ENCODE measurements around the gene RNF114. TPM values are rescaled to one million over a fixed set of nuclear protein-coding genes. Genes with fewer than 3 reads are reported as not detected.

The RNF114 gene
- total RNA-seq, 1 experiment from 2014 or later: 88.1 TPM

DNA sequence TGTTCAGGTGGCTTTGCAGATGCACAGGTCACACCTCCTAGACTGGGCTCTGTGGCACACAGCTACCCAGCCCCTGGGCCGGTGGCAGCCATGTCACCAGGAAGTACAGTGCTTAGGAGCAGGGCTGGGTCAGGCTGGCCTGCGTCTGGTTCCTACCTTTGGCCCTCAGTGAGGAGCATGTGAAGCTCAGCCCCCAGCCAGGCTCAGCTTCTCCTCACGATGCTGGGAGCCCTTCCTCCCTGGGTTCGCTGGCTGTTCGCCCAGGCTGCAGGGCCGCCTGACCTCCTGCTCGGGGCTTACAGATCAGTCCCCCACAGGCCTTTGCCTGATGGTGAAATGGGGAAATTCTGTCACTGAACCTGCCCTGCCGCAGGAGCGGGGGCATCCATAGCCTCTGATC lies 43.9 kb upstream of the RNF114 start:
- Mint-ChIP-seq H3K4me3 (no peak overlapping the region), H3K9me3 (no peaks in the 10 kb centered on the region), H3K27me3 (ENCODE audit: low read depth) (no peaks in the 10 kb centered on the region), H3K4me1 (peaks cover 34% of the 10 kb centered on the region), H3K36me3 (no peaks in the 10 kb centered on the region), H3K27ac (no peak overlapping the region)
- ChIA-PET CTCF (interaction anchor here (0.7 to 4.3 kb wide), 5 partner anchors 18 to 350 kb away, joined by 3 to 31 read pairs (median 4); no protein-coding TSS in a partner anchor), POLR2A (no interaction called here)
- no peak for DNase-seq (ENCODE audit: low spot score)
- no peak for ATAC-seq
- TF ChIP-seq OVOL2 (CRISPR knock-in tag; IDR thresholded peaks at IDR 0.05; ENCODE audit: borderline replicate concordance) (no peak), ZNF317 (CRISPR knock-in tag; IDR thresholded peaks at IDR 0.05; ENCODE audit: borderline replicate concordance, low read depth) (no peak), CBFB (CRISPR knock-in tag; IDR thresholded peaks at IDR 0.05; ENCODE audit: low read depth) (no peak), KAT7 (CRISPR knock-in tag; IDR thresholded peaks at IDR 0.05; ENCODE audit: borderline replicate concordance) (no peak), MXD4 (CRISPR knock-in tag; IDR thresholded peaks at IDR 0.05; ENCODE audit: borderline replicate concordance) (no peak), NR2C2 (CRISPR knock-in tag; IDR thresholded peaks at IDR 0.05) (no peak)
- TF ChIP-seq, protein P1, sequence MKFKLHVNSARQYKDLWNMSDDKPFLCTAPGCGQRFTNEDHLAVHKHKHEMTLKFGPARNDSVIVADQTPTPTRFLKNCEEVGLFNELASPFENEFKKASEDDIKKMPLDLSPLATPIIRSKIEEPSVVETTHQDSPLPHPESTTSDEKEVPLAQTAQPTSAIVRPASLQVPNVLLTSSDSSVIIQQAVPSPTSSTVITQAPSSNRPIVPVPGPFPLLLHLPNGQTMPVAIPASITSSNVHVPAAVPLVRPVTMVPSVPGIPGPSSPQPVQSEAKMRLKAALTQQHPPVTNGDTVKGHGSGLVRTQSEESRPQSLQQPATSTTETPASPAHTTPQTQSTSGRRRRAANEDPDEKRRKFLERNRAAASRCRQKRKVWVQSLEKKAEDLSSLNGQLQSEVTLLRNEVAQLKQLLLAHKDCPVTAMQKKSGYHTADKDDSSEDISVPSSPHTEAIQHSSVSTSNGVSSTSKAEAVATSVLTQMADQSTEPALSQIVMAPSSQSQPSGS (CRISPR knock-in tag; IDR thresholded peaks at IDR 0.05; ENCODE audit: borderline replicate concordance, low read depth): no peak
- TF ChIP-seq, protein P2, sequence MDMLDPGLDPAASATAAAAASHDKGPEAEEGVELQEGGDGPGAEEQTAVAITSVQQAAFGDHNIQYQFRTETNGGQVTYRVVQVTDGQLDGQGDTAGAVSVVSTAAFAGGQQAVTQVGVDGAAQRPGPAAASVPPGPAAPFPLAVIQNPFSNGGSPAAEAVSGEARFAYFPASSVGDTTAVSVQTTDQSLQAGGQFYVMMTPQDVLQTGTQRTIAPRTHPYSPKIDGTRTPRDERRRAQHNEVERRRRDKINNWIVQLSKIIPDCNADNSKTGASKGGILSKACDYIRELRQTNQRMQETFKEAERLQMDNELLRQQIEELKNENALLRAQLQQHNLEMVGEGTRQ (CRISPR knock-in tag; IDR thresholded peaks at IDR 0.05): no peak
- TF ChIP-seq, protein P3, sequence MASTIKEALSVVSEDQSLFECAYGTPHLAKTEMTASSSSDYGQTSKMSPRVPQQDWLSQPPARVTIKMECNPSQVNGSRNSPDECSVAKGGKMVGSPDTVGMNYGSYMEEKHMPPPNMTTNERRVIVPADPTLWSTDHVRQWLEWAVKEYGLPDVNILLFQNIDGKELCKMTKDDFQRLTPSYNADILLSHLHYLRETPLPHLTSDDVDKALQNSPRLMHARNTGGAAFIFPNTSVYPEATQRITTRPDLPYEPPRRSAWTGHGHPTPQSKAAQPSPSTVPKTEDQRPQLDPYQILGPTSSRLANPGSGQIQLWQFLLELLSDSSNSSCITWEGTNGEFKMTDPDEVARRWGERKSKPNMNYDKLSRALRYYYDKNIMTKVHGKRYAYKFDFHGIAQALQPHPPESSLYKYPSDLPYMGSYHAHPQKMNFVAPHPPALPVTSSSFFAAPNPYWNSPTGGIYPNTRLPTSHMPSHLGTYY (CRISPR knock-in tag; IDR thresholded peaks at IDR 0.05): no peak
- TF ChIP-seq, protein P4, sequence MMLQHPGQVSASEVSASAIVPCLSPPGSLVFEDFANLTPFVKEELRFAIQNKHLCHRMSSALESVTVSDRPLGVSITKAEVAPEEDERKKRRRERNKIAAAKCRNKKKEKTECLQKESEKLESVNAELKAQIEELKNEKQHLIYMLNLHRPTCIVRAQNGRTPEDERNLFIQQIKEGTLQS (CRISPR knock-in tag; conservative IDR thresholded peaks at IDR 0.05): no peak

DNA sequence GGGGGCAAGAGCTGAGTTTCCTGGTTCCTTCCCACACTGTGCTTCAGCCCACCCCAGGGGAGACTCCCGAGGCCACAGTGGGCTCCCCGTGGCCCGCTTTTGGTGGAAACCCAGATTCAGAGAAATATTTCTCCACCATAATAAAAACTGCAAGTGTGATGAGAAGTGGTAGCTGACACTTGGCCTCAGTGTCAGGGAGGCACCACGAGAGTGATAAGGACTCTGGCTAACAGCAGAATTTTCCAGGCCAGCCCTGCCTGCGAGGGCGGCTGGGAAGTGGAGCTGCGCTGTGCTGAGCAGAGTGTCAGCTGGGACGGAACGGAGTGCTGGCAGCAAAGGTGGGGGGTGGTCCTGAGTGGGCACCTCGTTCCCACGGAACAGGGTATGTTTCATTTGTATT lies 43.4 kb upstream of the RNF114 start:
- ChIA-PET POLR2A (no interaction called here), CTCF (interaction anchor here (0.7 to 4.3 kb wide), 4 partner anchors 17 to 351 kb away, joined by 3 to 31 read pairs (median 8); no protein-coding TSS in a partner anchor)
- H3K27me3 Mint-ChIP-seq (ENCODE audit: low read depth): 0 out of 2 replicates have a peak, but pooled peaks cover 1% of the 10 kb centered on the region
- H3K27ac Mint-ChIP-seq: peak overlapping the region; percentile 69
- peaks cover 29% of the 10 kb centered on the region for H3K4me1 Mint-ChIP-seq
- ATAC-seq: no peak
- H3K4me3 Mint-ChIP-seq: no peak overlapping the region
- TF ChIP-seq, protein P5, sequence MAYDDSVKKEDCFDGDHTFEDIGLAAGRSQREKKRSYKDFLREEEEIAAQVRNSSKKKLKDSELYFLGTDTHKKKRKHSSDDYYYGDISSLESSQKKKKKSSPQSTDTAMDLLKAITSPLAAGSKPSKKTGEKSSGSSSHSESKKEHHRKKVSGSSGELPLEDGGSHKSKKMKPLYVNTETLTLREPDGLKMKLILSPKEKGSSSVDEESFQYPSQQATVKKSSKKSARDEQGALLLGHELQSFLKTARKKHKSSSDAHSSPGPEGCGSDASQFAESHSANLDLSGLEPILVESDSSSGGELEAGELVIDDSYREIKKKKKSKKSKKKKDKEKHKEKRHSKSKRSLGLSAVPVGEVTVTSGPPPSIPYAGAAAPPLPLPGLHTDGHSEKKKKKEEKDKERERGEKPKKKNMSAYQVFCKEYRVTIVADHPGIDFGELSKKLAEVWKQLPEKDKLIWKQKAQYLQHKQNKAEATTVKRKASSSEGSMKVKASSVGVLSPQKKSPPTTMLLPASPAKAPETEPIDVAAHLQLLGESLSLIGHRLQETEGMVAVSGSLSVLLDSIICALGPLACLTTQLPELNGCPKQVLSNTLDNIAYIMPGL (CRISPR knock-in tag; IDR thresholded peaks at IDR 0.05): no peak
- TF ChIP-seq JAZF1 (CRISPR knock-in tag; IDR thresholded peaks at IDR 0.05) (no peak), FOXJ3 (CRISPR knock-in tag; IDR thresholded peaks at IDR 0.05; ENCODE audit: borderline replicate concordance) (no peak), MYBL2 (CRISPR knock-in tag; IDR thresholded peaks at IDR 0.05) (no peak), SP1 (CRISPR knock-in tag; conservative IDR thresholded peaks at IDR 0.05) (no peak), PRRX2 (CRISPR knock-in tag; IDR thresholded peaks at IDR 0.05) (no peak), ZNF317 (CRISPR knock-in tag; IDR thresholded peaks at IDR 0.05; ENCODE audit: borderline replicate concordance, low read depth) (no peak), ZNF138 (CRISPR knock-in tag; conservative IDR thresholded peaks at IDR 0.05) (no peak), CBFB (CRISPR knock-in tag; IDR thresholded peaks at IDR 0.05; ENCODE audit: low read depth) (no peak), ZNF671 (CRISPR knock-in tag; IDR thresholded peaks at IDR 0.05) (no peak), TEAD4 (CRISPR knock-in tag; IDR thresholded peaks at IDR 0.05) (no peak), ELF4 (CRISPR knock-in tag; IDR thresholded peaks at IDR 0.05; ENCODE audit: low read depth) (no peak), NFATC4 (CRISPR knock-in tag; IDR thresholded peaks at IDR 0.05) (no peak), ETV6 (CRISPR knock-in tag; IDR thresholded peaks at IDR 0.05) (no peak), ZNF121 (CRISPR knock-in tag; IDR thresholded peaks at IDR 0.05) (no peak)
- TF ChIP-seq, protein P6, sequence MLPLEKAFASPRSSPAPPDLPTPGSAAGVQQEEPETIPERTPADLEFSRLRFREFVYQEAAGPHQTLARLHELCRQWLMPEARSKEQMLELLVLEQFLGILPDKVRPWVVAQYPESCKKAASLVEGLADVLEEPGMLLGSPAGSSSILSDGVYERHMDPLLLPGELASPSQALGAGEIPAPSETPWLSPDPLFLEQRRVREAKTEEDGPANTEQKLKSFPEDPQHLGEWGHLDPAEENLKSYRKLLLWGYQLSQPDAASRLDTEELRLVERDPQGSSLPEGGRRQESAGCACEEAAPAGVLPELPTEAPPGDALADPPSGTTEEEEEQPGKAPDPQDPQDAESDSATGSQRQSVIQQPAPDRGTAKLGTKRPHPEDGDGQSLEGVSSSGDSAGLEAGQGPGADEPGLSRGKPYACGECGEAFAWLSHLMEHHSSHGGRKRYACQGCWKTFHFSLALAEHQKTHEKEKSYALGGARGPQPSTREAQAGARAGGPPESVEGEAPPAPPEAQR (CRISPR knock-in tag; IDR thresholded peaks at IDR 0.05): no peak
- TF ChIP-seq, protein P7, sequence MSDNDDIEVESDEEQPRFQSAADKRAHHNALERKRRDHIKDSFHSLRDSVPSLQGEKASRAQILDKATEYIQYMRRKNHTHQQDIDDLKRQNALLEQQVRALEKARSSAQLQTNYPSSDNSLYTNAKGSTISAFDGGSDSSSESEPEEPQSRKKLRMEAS (CRISPR knock-in tag; IDR thresholded peaks at IDR 0.05): no peak
- TF ChIP-seq, protein P8, sequence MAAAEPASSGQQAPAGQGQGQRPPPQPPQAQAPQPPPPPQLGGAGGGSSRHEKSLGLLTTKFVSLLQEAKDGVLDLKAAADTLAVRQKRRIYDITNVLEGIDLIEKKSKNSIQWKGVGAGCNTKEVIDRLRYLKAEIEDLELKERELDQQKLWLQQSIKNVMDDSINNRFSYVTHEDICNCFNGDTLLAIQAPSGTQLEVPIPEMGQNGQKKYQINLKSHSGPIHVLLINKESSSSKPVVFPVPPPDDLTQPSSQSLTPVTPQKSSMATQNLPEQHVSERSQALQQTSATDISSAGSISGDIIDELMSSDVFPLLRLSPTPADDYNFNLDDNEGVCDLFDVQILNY (CRISPR knock-in tag; IDR thresholded peaks at IDR 0.05): no peak
- TF ChIP-seq, protein P3 (CRISPR knock-in tag; IDR thresholded peaks at IDR 0.05): no peak
- H3K36me3 Mint-ChIP-seq: no peaks in the 10 kb centered on the region
- H3K9me3 Mint-ChIP-seq: no peaks in the 10 kb centered on the region
- no peak for DNase-seq (ENCODE audit: low spot score)
